ENCODE measurements around the gene SLC22A5.

Gene SLC22A5

GRCh38 chr5:132391247-132391646 is 21.7 kb downstream of the SLC22A5 start:
- H3K4me1 Mint-ChIP-seq, result peaks cover 85% of the 10 kb centered on the region
- no peaks in the 10 kb centered on the region for H3K36me3 Mint-ChIP-seq (ENCODE audit: low read depth)
- no peak for DNase-seq
- peaks cover 12% of the 10 kb centered on the region for H3K27me3 Mint-ChIP-seq (ENCODE audit: low read depth, poor library complexity)
- TF ChIP-seq, protein P1, sequence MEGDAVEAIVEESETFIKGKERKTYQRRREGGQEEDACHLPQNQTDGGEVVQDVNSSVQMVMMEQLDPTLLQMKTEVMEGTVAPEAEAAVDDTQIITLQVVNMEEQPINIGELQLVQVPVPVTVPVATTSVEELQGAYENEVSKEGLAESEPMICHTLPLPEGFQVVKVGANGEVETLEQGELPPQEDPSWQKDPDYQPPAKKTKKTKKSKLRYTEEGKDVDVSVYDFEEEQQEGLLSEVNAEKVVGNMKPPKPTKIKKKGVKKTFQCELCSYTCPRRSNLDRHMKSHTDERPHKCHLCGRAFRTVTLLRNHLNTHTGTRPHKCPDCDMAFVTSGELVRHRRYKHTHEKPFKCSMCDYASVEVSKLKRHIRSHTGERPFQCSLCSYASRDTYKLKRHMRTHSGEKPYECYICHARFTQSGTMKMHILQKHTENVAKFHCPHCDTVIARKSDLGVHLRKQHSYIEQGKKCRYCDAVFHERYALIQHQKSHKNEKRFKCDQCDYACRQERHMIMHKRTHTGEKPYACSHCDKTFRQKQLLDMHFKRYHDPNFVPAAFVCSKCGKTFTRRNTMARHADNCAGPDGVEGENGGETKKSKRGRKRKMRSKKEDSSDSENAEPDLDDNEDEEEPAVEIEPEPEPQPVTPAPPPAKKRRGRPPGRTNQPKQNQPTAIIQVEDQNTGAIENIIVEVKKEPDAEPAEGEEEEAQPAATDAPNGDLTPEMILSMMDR (IDR thresholded peaks at IDR 0.05), result no peak
- H3K27ac Mint-ChIP-seq, result no peak overlapping the region
- no peaks in the 10 kb centered on the region for H3K9me3 Mint-ChIP-seq
- H3K4me3 Mint-ChIP-seq, result no peak overlapping the region

GRCh38 chr5:132391870-132392269 is 22.4 kb downstream of the SLC22A5 start:
- TF ChIP-seq, protein P1 (IDR thresholded peaks at IDR 0.05), result no peak
- no peaks in the 10 kb centered on the region for H3K36me3 Mint-ChIP-seq (ENCODE audit: low read depth)
- no peaks in the 10 kb centered on the region for H3K9me3 Mint-ChIP-seq
- H3K27ac Mint-ChIP-seq, result no peak overlapping the region
- H3K4me1 Mint-ChIP-seq, result peaks cover 79% of the 10 kb centered on the region
- no peak overlapping the region for H3K4me3 Mint-ChIP-seq
- DNase-seq, result no peak
- H3K27me3 Mint-ChIP-seq (ENCODE audit: low read depth, poor library complexity), result peaks cover 16% of the 10 kb centered on the region

DNA sequence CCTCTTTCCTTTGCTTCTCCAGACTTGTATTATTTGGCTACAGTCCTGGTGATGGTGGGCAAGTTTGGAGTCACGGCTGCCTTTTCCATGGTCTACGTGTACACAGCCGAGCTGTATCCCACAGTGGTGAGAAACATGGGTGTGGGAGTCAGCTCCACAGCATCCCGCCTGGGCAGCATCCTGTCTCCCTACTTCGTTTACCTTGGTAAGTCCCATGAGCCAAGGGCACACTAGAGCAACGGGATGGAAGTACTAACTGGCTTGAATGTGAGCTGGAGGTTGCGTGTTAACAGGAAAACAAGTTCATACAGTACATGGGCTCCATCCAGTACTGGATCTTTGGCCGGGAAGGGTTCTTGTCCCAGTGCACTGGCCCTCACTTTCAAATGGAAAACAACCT is 22.9 kb downstream of the SLC22A5 start:
- H3K4me1 Mint-ChIP-seq, result peaks cover 73% of the 10 kb centered on the region
- TF ChIP-seq, protein P1 (IDR thresholded peaks at IDR 0.05), result no peak
- H3K27me3 Mint-ChIP-seq (ENCODE audit: low read depth, poor library complexity), result peaks cover 18% of the 10 kb centered on the region
- no peak overlapping the region for H3K4me3 Mint-ChIP-seq
- no peak overlapping the region for H3K27ac Mint-ChIP-seq
- no peaks in the 10 kb centered on the region for H3K36me3 Mint-ChIP-seq (ENCODE audit: low read depth)
- H3K9me3 Mint-ChIP-seq, result no peaks in the 10 kb centered on the region
- DNase-seq, result no peak

- Mint-ChIP-seq H3K27ac (no peak overlapping the region), H3K36me3 (ENCODE audit: low read depth) (no peaks in the 10 kb centered on the region), H3K4me1 (peaks cover 72% of the 10 kb centered on the region), H3K27me3 (ENCODE audit: low read depth, poor library complexity) (peaks cover 18% of the 10 kb centered on the region), H3K4me3 (no peak overlapping the region), H3K9me3 (no peaks in the 10 kb centered on the region)
- TF ChIP-seq, protein P1 (IDR thresholded peaks at IDR 0.05), result no peak
- DNase-seq, result no peak
Measured at GRCh38 chr5:132392978-132393825, 23.7 kb downstream of the SLC22A5 start.

DNA sequence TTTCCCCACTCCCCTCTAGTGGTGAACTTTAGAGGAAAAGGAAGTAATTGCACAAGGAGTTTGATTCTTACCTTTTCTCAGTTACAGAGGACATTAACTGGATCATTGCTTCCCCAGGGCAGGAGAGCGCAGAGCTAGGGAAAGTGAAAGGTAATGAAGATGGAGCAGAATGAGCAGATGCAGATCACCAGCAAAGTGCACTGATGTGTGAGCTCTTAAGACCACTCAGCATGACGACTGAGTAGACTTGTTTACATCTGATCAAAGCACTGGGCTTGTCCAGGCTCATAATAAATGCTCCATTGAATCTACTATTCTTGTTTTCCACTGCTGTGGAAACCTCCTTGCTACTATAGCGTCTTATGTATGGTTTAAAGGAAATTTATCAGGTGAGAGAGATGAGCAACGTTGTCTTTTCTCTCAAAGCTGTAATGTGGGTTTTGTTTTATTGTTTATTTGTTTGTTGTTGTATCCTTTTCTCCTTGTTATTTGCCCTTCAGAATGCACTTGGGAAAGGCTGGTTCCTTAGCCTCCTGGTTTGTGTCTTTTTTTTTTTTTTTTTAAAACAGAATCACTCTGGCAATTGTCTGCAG is 25.3 kb downstream of the SLC22A5 start:
- TF ChIP-seq, protein P1 (IDR thresholded peaks at IDR 0.05), result no peak
- Mint-ChIP-seq H3K36me3 (ENCODE audit: low read depth) (no peaks in the 10 kb centered on the region), H3K4me3 (no peak overlapping the region), H3K9me3 (peaks cover 10% of the 10 kb centered on the region), H3K27me3 (ENCODE audit: low read depth, poor library complexity) (peaks cover 20% of the 10 kb centered on the region), H3K4me1 (peaks cover 69% of the 10 kb centered on the region), H3K27ac (peak overlapping the region; percentile 81)
- DNase-seq, result peak; percentile 24

Measured in nephron progenitor cell (in vitro differentiated cells).